ENCODE measurements around the gene CANT1.

CANT1 gene

GRCh38 chr17:78995761-78996451 is 13.7 kb downstream of the CANT1 start:
- DNase-seq (ENCODE audit: low read depth in 2 of 2), result no peak

DNA sequence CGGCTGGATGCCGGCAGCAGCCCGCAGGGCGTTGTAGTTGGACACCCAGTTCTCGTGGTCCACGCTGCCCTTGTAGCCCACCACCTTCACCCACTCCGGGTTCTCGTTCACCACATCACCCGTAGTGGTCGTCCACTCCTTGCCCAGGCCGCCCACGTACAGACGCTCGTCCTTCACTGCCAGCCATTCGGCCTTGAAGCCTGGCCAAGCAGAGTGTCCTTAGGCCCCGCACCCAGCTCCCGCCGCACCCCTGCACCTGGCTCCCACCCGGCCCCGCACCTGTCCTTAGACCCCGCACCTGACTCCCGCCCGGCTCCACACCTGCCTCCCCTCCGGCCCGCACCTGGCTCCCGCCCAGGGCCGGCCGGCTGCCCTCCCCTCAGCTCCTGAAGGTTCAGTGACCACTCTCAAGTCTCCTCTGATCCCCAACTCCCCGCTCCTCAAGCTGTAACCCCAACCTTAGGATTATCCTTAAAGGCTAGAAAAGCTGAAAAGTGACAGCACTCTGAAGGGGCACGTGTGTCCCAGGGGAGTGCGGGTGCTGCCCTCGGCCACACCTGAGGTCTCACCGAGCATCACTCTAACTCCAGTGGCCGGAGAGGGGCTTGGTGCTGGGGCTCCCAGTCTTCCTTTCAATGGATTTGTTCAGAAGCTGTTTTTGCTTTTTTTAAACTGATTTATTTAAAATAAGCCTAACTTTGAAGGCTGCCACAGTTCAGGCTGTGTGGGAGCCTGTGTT is 14.4 kb downstream of the CANT1 start:
- no peak for DNase-seq (ENCODE audit: low read depth in 2 of 2)

DNA sequence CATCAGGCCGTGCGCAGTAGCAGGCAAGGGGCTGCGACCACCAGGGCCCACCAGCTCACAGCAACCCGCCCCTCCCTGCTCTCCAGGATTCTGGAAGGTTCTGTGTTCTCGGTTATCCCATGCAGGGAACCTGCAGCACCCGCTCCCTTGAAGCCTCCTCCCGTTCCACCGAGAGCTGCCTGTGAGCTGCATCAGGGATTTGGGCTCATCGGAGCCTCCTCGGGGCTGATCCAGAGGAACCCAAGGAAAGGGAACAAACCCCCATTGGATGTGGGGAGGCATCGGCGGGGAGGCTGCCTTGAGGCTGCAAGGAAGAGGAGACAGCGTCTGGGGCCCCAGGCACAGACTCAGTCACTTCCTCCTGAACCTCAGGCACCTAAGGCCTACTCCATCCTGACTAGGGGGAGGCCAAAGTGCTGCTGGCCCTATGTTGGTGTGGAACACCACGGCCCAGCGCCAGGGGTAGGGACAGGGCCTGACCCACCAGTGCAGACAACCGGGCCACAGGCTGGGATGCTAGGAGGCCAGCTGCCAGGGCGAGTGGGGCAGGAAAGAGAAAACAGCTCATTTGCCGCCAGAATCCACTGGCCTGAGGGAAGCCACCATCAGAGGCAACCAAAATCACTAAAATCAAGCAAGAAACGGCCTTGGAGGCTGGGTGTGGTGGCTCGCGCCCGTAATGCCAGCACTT is 15.4 kb downstream of the CANT1 start:
- DNase-seq (ENCODE audit: low read depth in 2 of 2), result no peak

DNA sequence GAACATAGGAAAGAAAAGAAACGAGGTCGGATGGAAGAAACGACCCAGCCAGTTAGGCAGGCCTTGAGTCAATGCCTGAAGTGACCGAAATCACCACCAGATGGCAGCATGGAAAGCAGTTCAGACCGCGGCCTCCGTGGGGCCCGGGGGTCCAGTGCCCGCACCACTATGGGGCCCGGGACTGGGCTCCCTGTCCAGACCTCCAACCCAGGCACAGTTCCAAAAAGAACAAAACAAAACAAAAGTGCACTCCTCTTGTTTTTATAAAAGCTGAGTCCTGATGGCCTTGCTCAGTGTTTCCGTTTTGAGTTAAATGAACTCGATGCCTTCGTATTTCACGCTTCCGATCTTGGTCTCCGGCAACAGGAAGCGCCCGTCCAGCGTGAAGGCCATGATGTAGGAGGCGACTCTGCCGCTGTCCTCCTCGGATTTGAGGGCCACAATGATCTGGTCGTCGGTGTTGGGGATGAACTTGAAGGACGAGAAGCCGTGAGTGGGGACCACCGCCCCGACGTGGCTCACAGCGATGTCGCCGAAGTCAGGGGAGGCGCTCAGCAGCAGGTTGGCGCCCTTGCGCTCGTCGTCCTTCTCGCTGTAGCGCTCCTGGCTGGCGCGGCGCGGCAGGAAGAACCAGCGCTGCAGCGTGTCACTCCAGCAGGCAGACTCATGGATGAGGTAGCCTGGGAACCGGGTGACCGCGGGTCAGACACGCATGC is 16.2 kb downstream of the CANT1 start:
- DNase-seq (ENCODE audit: low read depth in 2 of 2), result no peak

- DNase-seq (ENCODE audit: low read depth in 2 of 2), result no peak
Measured at GRCh38 chr17:78992542-78993212, 16.9 kb downstream of the CANT1 start.

DNA sequence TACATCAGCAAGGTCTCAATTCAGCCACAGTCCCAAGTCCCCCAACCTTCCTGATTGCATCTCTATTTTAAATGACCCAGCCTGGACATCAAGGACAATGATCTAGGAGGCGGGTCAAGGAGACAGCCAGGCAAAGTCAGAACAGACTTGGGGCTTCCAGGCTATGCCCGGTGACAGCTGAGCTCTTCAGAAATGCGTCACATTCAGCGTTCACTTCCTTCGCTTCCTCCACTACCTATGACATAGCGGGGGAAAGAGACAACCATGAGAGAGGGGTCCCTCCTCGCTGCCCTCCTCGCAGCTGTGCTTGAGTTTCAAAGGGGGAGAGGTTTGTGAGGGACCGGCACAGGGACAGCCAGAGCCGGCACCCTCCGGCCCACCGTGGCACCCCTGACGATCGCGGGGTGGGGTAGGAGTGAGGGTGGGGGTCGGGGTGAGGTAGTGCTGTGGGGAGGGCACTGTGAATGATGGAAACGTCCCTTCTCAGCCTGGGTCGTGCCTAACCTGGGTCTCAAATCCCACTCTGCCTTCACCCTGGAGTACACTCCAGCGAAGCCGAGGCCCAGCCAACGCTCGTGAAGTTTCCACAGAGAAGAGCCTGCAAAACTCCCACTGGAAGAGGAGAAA is 17.5 kb downstream of the CANT1 start:
- no peak for DNase-seq (ENCODE audit: low read depth in 2 of 2)

- DNase-seq (ENCODE audit: low read depth in 2 of 2), result no peak
Measured at GRCh38 chr17:78991017-78991738, 18.4 kb downstream of the CANT1 start.

GRCh38 chr17:78990349-78991016 is 19.1 kb downstream of the CANT1 start:
- no peak for DNase-seq (ENCODE audit: low read depth in 2 of 2)

GRCh38 chr17:78988152-78988551 is 21.4 kb downstream of the CANT1 start:
- no peak for DNase-seq (ENCODE audit: low read depth in 2 of 2)

DNA sequence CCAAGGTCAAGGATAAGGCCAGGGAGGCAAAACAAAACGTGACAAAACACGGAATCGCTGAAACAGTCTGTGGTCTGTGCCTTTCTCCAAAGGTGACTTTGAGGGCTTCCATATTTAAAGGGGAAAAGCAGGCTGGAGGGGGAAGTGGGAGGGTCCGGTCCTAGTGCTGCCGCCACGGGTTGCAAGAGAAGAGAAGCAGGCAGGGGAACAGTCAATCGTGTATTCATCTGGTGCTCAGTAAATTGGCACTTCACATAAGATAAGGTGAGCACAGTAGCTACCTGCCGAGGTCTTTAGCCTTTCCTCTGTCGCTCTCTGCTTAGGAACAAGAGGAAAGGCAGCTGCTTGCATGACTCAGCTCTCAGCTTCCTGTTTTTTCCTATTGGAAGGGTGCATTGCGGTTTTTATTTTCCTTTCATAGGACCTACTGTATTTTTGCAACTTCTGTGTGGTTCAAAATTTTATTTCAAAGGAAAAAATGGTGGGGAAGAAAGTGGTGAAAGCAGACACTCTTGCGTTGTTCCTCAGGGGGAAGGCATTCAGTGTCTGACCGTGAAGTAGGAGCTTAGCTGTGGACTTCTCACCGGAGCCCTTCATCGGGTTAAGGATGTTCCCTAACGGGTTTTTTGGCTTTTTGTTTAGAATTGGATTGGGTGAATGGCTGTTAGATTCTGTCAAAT is 22.8 kb downstream of the CANT1 start:
- no peak for DNase-seq (ENCODE audit: low read depth in 2 of 2)

- no peak for DNase-seq (ENCODE audit: low read depth in 2 of 2)
Measured at GRCh38 chr17:78986048-78986648, 23.4 kb downstream of the CANT1 start.

GRCh38 chr17:78985395-78985794 is 24.2 kb downstream of the CANT1 start:
- DNase-seq (ENCODE audit: low read depth in 2 of 2), result no peak

DNA sequence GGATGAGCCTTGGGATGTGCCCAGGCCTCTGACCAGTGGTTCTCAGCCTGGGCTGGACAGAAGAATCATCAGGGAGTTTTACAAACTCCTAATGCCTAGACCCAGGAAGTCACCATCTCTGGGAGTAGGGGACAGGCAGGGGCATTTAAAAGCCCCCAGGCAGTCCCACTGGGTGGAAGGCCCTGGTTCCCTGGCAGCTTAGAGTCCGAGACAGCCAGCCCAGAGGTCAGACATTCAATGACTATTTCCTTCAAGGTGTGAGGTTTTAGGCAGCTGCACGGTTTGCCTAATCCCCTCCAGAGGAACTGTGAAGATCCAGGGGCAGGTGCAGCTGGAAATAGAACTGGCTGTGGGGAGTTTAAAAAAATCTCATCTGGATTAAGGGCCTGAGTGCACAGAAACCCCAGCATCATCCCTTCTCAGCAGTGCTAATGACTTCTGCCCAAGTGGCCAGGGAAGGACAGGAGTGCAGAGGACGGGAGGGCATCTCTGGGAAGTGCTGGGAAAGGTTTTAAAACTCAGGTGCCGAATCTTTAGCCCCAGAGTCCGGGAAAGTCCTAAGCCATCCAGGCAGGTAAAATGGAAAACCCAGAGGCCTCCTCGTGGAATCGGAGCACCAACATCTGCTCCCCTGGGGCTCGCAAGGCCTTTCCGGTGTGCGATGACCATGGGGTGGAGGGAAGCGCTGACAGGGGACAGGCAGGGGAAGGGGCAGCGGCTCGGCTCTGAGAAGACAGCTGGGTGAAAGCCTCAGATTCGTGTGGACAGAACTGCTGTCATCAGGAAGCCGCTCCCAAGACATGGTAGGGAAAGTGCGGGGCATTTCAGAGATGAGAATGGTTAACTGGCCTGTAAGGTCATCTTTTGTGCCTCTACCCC is 28.3 kb downstream of the CANT1 start:
- no peak for DNase-seq (ENCODE audit: low read depth in 2 of 2)

DNA sequence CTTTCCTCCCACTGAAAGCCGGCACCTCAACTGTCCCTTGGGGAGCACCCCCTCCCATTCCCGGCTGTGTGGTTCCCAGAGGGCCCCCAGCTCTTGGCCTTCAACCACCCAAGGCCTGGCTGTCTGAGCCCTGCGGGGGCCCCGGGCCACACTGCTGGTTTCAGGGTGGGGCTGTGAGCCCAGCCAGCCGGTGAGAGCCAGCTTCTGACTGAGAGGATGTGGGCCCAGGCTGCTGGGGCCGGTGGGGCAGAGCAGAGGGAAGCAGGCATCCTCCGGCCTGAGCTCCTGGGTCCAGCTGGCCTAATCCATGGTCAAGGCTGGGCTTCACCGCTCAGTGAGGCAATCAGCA is 29.0 kb downstream of the CANT1 start:
- no peak for DNase-seq (ENCODE audit: low read depth in 2 of 2)

- peak; percentile 19 to 31 for DNase-seq (ENCODE audit: low read depth in 2 of 2)
Measured at GRCh38 chr17:78979780-78980623, 29.6 kb downstream of the CANT1 start, which contains the start of gene LGALS3BP. TSS of gene LGALS3BP (minus strand) at chr17:78979923. CDS start at chr17:78977191, 2,732 bp downstream.

DNA sequence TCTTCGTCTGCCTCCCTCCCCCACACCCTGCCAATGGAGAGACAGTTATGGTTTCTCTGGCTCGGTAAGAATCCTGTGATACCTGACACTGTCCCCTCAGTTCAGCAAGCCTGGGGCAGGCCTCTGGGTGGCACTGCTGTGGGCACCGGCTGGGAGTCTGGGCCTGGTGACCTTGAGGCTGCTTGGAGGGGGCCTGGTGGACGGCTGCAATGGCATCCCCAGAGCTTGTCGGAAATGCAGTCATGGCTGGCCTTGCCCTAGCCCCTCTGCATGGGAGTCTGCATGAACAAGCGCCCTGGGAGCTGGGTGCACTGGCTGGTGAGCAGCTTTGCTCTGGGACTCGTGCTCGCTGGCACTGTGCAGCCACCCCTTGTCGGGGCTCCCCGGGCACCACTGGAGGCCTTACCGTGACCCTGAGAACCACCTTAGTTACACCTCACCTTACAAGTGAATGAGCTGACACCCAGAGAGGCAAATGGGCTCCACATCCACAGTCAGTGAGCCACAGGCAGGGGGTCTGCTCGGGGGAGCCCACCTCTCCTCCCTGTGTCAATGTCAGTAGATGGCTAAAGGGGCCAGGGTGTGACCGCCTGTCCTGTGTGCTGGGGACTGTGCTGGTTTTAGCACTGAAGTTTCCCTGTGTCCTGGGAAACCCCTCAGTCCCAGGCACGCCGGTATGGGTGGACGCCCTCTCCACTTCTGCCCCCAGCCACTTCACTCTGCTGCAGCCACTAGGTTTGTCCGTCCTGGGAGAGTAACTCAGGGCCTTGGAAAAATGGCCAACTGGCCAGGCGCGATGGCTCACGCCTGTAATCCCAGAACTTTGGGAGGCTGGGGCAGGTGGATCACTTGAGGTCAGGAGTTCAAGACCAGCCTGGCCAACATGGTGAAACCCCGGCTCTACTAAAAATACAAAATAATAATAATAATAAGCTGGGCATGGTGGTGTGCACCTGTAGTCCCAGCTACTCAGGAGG is 31.3 kb downstream of the CANT1 start:
- DNase-seq (ENCODE audit: low read depth in 2 of 2), result no peak
